H1 (cell line): ENCODE data around the gene NAAA. TPM values are rescaled to one million over a fixed set of nuclear protein-coding genes. Genes with fewer than 3 reads are reported as not detected.

Source experiments
- CTCF ChIA-PET: fragments of 300-600 bp; sonication (Branson Sonifier 250); formaldehyde crosslinking; loops from one replicate; lab custom pipeline; 2021; ENCODE audit not compliant: partially characterized antibody; lab: Charles Lee
- POLR2A ChIA-PET: fragments of 300-600 bp; sonication (Branson Sonifier 250); formaldehyde crosslinking; loops from one replicate; lab custom pipeline; 2021; ENCODE audit warnings: inconsistent platforms; ENCODE audit not compliant: partially characterized antibody; lab: Charles Lee
- DNase-seq, 2 experiments: peaks; one replicate each; pipeline versions ENCODE4 v3.0.0 to v3.0.0-alpha.2; 2010 to 2022; ENCODE audit warnings: low spot score in 2 of 2, low read depth in 1 of 2, mixed read lengths in 1 of 2
- FAIRE-seq: peaks from 2 replicates; lab custom pipeline; 2011; peaks lifted over from hg19 to GRCh38; lab: Jason Lieb, UNC
- H2AFZ ChIP-seq: 2 replicates; pipeline ENCODE4 v1.8.1; 2012; ENCODE audit warnings: low read length, inconsistent platforms
- H2AK5ac ChIP-seq: 2 replicates; pipeline ENCODE4 v1.6.1; 2013; ENCODE audit warnings: low read depth, low read length
- H2BK120ac ChIP-seq: replicated peaks from 2 replicates; pipeline ENCODE3; 2013; ENCODE audit warnings: low read depth, low read length, inconsistent platforms
- H2BK12ac ChIP-seq: 2 replicates; pipeline ENCODE4 v1.6.1; 2013; ENCODE audit warnings: low read depth, low read length
- H2BK15ac ChIP-seq: 2 replicates; pipeline ENCODE4 v1.6.1; 2013; ENCODE audit warnings: low read length
- H2BK20ac ChIP-seq: 2 replicates; pipeline ENCODE4 v1.6.1; 2013; ENCODE audit warnings: low read length
- H2BK5ac ChIP-seq: 2 replicates; pipeline ENCODE4 v1.6.1; 2013; ENCODE audit warnings: low read depth, low read length
- H3K14ac ChIP-seq: 2 replicates; pipeline ENCODE4 v1.6.1; 2013; ENCODE audit warnings: inconsistent platforms; ENCODE audit not compliant: insufficient read length
- H3K18ac ChIP-seq: 2 replicates; pipeline ENCODE4 v1.6.1; 2013; ENCODE audit warnings: low read length; ENCODE audit errors: extremely low read depth
- H3K23ac ChIP-seq: 2 replicates; pipeline ENCODE4 v1.6.1; 2013; ENCODE audit warnings: inconsistent platforms; ENCODE audit not compliant: insufficient read length
- H3K23me2 ChIP-seq: 2 replicates; pipeline ENCODE4 v1.6.1; 2013; ENCODE audit warnings: low read depth, low read length
- H3K27ac ChIP-seq: 2 replicates; pipeline ENCODE4 v1.6.1; 2011; ENCODE audit warnings: low read depth, low read length, inconsistent platforms
- H3K27me3 ChIP-seq, 4 experiments: replicated peaks in 1 of 4; 1 replicate in 1 of 4; 2 replicates in 3 of 4; pipeline versions ENCODE4 v1.6.1 to v1.8.1; 2011 to 2013; ENCODE audit warnings: low read length in 3 of 4, mild to moderate bottlenecking in 3 of 4, inconsistent platforms in 2 of 4, mixed read lengths in 2 of 4, moderate library complexity in 1 of 4; ENCODE audit not compliant: control insufficient read depth in 3 of 4, insufficient read depth in 3 of 4; ENCODE audit errors: extremely low read depth in 1 of 4
- H3K36me3 ChIP-seq, 4 experiments: 2 replicates each; pipeline versions ENCODE4 v1.6.1 to v1.8.1; 2011 to 2013; ENCODE audit warnings: mild to moderate bottlenecking in 4 of 4, low read length in 3 of 4, moderate library complexity in 2 of 4, control low read depth in 1 of 4, inconsistent platforms in 1 of 4; ENCODE audit not compliant: insufficient read depth in 4 of 4, control insufficient read depth in 2 of 4
- H3K4ac ChIP-seq: replicated peaks from 2 replicates; pipeline ENCODE3; 2013; ENCODE audit warnings: low read length, low read depth, mixed read lengths, inconsistent platforms; ENCODE audit not compliant: insufficient read length
- H3K4me1 ChIP-seq, 4 experiments: replicated peaks in 1 of 4; 1 replicate in 1 of 4; 2 replicates in 3 of 4; pipeline versions ENCODE4 v1.6.1 to v1.8.1; 2011 to 2013; ENCODE audit warnings: low read length in 3 of 4, inconsistent platforms in 2 of 4, mixed read lengths in 1 of 4; ENCODE audit not compliant: insufficient read depth in 4 of 4, control insufficient read depth in 3 of 4
- H3K4me2 ChIP-seq, 2 experiments: 2 replicates each; pipeline versions ENCODE4 v1.6.1 to v1.8.1; 2011 to 2013; ENCODE audit warnings: low read depth in 2 of 2, low read length in 2 of 2, control low read depth in 1 of 2, inconsistent platforms in 1 of 2, mild to moderate bottlenecking in 1 of 2; ENCODE audit not compliant: insufficient read depth in 1 of 2
- H3K4me3 ChIP-seq, 4 experiments: fragments of 200-600, 300-600 bp in 1 of 4; sonication (generic), shearing (Covaris generic), sonication (Bioruptor Twin) in 1 of 4; 2 replicates each; pipeline versions ENCODE4 v1.5.1 to v1.8.1; 2011 to 2016; ENCODE audit warnings: low read length in 4 of 4, low read depth in 3 of 4, control low read depth in 2 of 4, inconsistent platforms in 2 of 4, mild to moderate bottlenecking in 2 of 4, mixed read lengths in 1 of 4, moderate library complexity in 1 of 4; ENCODE audit not compliant: insufficient read depth in 2 of 4; ENCODE audit errors: extremely low read depth in 1 of 4
- H3K56ac ChIP-seq: replicated peaks from 2 replicates; pipeline ENCODE3; 2013; ENCODE audit warnings: low read depth, mild to moderate bottlenecking, mixed read lengths, low read length, inconsistent platforms; ENCODE audit not compliant: insufficient read length
- H3K79me1 ChIP-seq: 2 replicates; pipeline ENCODE4 v1.6.1; 2013; ENCODE audit warnings: low read depth, low read length, control low read depth
- H3K79me2 ChIP-seq, 2 experiments: 2 replicates each; pipeline versions ENCODE4 v1.6.1 to v1.8.1; 2012 to 2013; ENCODE audit warnings: low read length in 2 of 2, mild to moderate bottlenecking in 2 of 2, inconsistent platforms in 1 of 2; ENCODE audit not compliant: insufficient read depth in 2 of 2, control insufficient read depth in 1 of 2
- H3K9ac ChIP-seq, 4 experiments: replicated peaks in 1 of 4; 1 replicate in 1 of 4; 2 replicates in 3 of 4; pipeline versions ENCODE4 v1.6.1 to v1.8.1; 2011 to 2013; ENCODE audit warnings: low read depth in 3 of 4, low read length in 3 of 4, control low read depth in 2 of 4, mild to moderate bottlenecking in 2 of 4, moderate library complexity in 2 of 4, inconsistent platforms in 1 of 4; ENCODE audit errors: extremely low read depth in 1 of 4
- H3K9me3 ChIP-seq, 2 experiments: 2 replicates each; pipeline versions ENCODE4 v1.6.1 to v1.8.1; 2012 to 2013; ENCODE audit warnings: mild to moderate bottlenecking in 2 of 2, moderate library complexity in 2 of 2, control low read depth in 1 of 2, inconsistent platforms in 1 of 2, low read depth in 1 of 2, low read length in 1 of 2, mixed read lengths in 1 of 2; ENCODE audit not compliant: insufficient read depth in 2 of 2
- H4K20me1 ChIP-seq, 2 experiments: replicated peaks in 1 of 2; 2 replicates each; pipeline versions ENCODE3 to v1.8.1; 2011 to 2013; ENCODE audit warnings: inconsistent platforms in 2 of 2, low read length in 2 of 2, mild to moderate bottlenecking in 1 of 2; ENCODE audit not compliant: insufficient read depth in 2 of 2, control insufficient read depth in 1 of 2
- H4K5ac ChIP-seq: 2 replicates; pipeline ENCODE4 v1.6.1; 2013; ENCODE audit warnings: low read length, low read depth, mixed read lengths, inconsistent platforms; ENCODE audit not compliant: insufficient read length
- H4K8ac ChIP-seq: 2 replicates; pipeline ENCODE4 v1.8.0; 2013; ENCODE audit warnings: mild to moderate bottlenecking, moderate library complexity, low read length, inconsistent platforms; ENCODE audit not compliant: insufficient read depth; ENCODE audit errors: extremely low read depth
- H4K91ac ChIP-seq: replicated peaks from 2 replicates; pipeline ENCODE3; 2013; ENCODE audit warnings: low read length, mixed read lengths, inconsistent platforms; ENCODE audit not compliant: insufficient read length
- EGR1 ChIP-seq: IDR thresholded peaks from 2 replicates; pipeline ENCODE4 v1.6.1; 2011; ENCODE audit warnings: low read depth, low read length, borderline replicate concordance
- EP300 ChIP-seq, 2 experiments: IDR thresholded peaks; 1 replicate in 1 of 2; 2 replicates in 1 of 2; pipeline ENCODE4 v1.6.1; 2011 to 2012; ENCODE audit warnings: low read depth in 2 of 2, low read length in 2 of 2, mild to moderate bottlenecking in 2 of 2, borderline replicate concordance in 1 of 2, inconsistent platforms in 1 of 2, moderate library complexity in 1 of 2
- SRF ChIP-seq: IDR thresholded peaks from 2 replicates; pipeline ENCODE4 v1.6.1; 2011; ENCODE audit warnings: mild to moderate bottlenecking, low read depth, low read length, moderate library complexity
- ZNF274 ChIP-seq: IDR thresholded peaks from 2 replicates; pipeline ENCODE4 v1.7.0; 2012; ENCODE audit warnings: low read length, borderline replicate concordance; ENCODE audit errors: extremely low read depth
- WGBS, 2 experiments: shearing (Covaris generic) in 1 of 2; methylation state at CpG; one replicate each; pipeline versions ENCODE4 v1.1.6 to v1.1.7; 2013 to 2015; ENCODE audit warnings: low lambda C conversion rate in 2 of 2, mixed read lengths in 2 of 2, inconsistent platforms in 1 of 2, low coverage in 1 of 2, missing lambda C conversion rate in 1 of 2; ENCODE audit not compliant: insufficient replicate concordance in 2 of 2, insufficient coverage in 1 of 2, insufficient read length in 1 of 2; ENCODE audit errors: extremely low coverage in 1 of 2, missing lambda C conversion rate in 1 of 2; 5-methylcytosine and 5-hydroxymethylcytosine counted together
- polyA plus RNA-seq, 7 experiments: library from polyadenylated mRNA; depleted of rRNA in 3 of 7; stranded (reverse) in 5 of 7; unstranded in 2 of 7; fragments of >200 nt in 5 of 7; fragments of 200-250 nt in 2 of 7; gene quantifications; 1 replicate in 5 of 7; 2 replicates in 1 of 7; 4 replicates in 1 of 7; pipeline versions ENCODE4 v1.2.1 to v1.2.3, GENCODE V29; 2011 to 2013; ENCODE audit warnings: missing spikeins in 2 of 7, mixed read lengths in 2 of 7
- total RNA-seq: library from RNA; stranded (reverse); fragmentation: NEBNext Ultra II Directional; extraction: Animal tissue kit (Norgen Biotek cat#: 25700); gene quantifications from 2 replicates; pipeline ENCODE4 v1.2.1, GENCODE V29; 2021

Gene NAAA
- total and polyA plus RNA-seq, 2 of the 8 experiments (the other 6 are each of a cell fraction or from before 2014, with no cell fraction given) = 9.4 to 12.5 TPM

DNA sequence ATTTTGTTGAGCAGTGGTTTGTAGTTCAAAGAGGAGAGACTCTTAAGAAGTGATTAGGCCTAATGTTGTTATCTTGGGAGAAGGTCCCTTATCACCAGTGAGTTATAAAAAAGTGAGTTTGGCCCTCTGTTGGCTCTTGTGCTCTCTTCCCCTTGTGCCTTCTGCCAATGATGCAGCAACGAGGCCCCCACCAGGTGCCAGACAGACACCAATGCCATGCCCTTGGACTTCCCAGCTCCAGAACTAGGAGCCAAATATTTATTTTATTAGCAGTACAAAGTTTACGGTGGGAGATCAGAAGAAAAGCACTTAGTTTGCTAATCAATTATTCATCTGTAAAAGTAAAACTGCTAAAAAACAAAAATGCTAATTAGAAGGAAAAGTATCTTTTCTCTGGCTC, 22.7 kb upstream of the NAAA start:
- H3K4me2 ChIP-seq = no peak overlapping the region
- H2BK5ac ChIP-seq = no peak overlapping the region
- H3K36me3 ChIP-seq = peaks cover 23 to 81% (median 69%) of the 10 kb centered on the region in 4 experiments
- no peak overlapping the region for H2BK120ac ChIP-seq
- H4K5ac ChIP-seq = no peak overlapping the region
- no peak overlapping the region for H3K4ac ChIP-seq
- peaks cover 3 to 4% of the 10 kb centered on the region in 2 experiments; a peak in 2 of 4 replicates for H3K9me3 ChIP-seq
- H2AK5ac ChIP-seq = no peak overlapping the region
- H4K8ac ChIP-seq = no peak overlapping the region
- H3K18ac ChIP-seq = no peak overlapping the region
- no peak overlapping the region for H2BK12ac ChIP-seq
- H3K9ac ChIP-seq = no peak overlapping the region
- H3K4me1 ChIP-seq = no peaks in the 10 kb centered on the region
- no peak for TF ChIP-seq ZNF274
- no peak for TF ChIP-seq EP300 (IDR thresholded peaks at IDR 0.05; ENCODE audit: borderline replicate concordance in 1 of 2, low read depth in 2 of 2, low read length in 2 of 2)
- TF ChIP-seq SRF = no peak
- no peak for TF ChIP-seq EGR1
- H4K20me1 ChIP-seq = no peaks in the 10 kb centered on the region
- H3K56ac ChIP-seq = no peak overlapping the region
- H3K23ac ChIP-seq = no peak overlapping the region
- H3K79me1 ChIP-seq = no peaks in the 10 kb centered on the region
- H3K14ac ChIP-seq = no peak overlapping the region
- WGBS, 2 experiments = 48% methylated on average over 2 of the region's 2 CpGs; no CpG with 5 or more reads in 1 of the 2 experiments
- H3K27ac ChIP-seq = no peak overlapping the region
- no peak overlapping the region for H2AFZ ChIP-seq
- DNase-seq = no peak
- H3K23me2 ChIP-seq = no peaks in the 10 kb centered on the region; the same call in 1 of the 2 replicates
- no peak for FAIRE-seq
- no peak overlapping the region for H2BK20ac ChIP-seq
- H3K79me2 ChIP-seq = no peaks in the 10 kb centered on the region
- no peak overlapping the region for H4K91ac ChIP-seq
- ChIA-PET CTCF (no interaction called here), POLR2A (no interaction called here)
- no peaks in the 10 kb centered on the region for H3K27me3 ChIP-seq
- no peak overlapping the region for H3K4me3 ChIP-seq
- no peak overlapping the region for H2BK15ac ChIP-seq
